T-helper 2 cell (primary cell): ENCODE data around the gene GFM1.

ENCODE experiments used
- DNase-seq, 5 experiments: peaks; one replicate each; pipeline versions ENCODE4 v3.0.0 to v3.0.0-alpha.2; 2012 to 2022
- total RNA-seq, 2 donors: gene quantifications; one replicate each; lab custom pipeline; 2026; lab: John Stamatoyannopoulos, UW

Gene GFM1
- 36.2 to 55.1 reads per million in 2 donors for total RNA-seq

- peak; percentile 70 to 97 (median 85) for DNase-seq
Measured at GRCh38 chr3:158644345-158644908, at the start of gene GFM1. TSS of gene GFM1 (plus strand) at chr3:158644527. CDS start at chr3:158644635, 108 bp downstream.

GRCh38 chr3:158600787-158601186 is 43.5 kb upstream of the GFM1 start:
- DNase-seq: no peak

GRCh38 chr3:158602227-158602626 is 42.1 kb upstream of the GFM1 start:
- DNase-seq: peak in 1 of 5 experiments; percentile 6

GRCh38 chr3:158617982-158618875 is 26.1 kb upstream of the GFM1 start:
- no peak for DNase-seq

GRCh38 chr3:158625881-158626280 is 18.4 kb upstream of the GFM1 start:
- DNase-seq: no peak

GRCh38 chr3:158631981-158632380 is 12.3 kb upstream of the GFM1 start:
- no peak for DNase-seq

GRCh38 chr3:158640646-158641045 is 3.7 kb upstream of the GFM1 start:
- peak in 1 of 5 experiments; percentile 52 for DNase-seq

- peak in 1 of 5 experiments; percentile 82 for DNase-seq
Measured at GRCh38 chr3:158642005-158642404, 2.3 kb upstream of the GFM1 start.

- DNase-seq: no peak
Measured at GRCh38 chr3:158642474-158643210, 1.7 kb upstream of the GFM1 start.

- DNase-seq: no peak
Measured at GRCh38 chr3:158649791-158650190, 5.5 kb downstream of the GFM1 start.

- no peak for DNase-seq
Measured at GRCh38 chr3:158651192-158651591, 6.9 kb downstream of the GFM1 start.

- DNase-seq: no peak
Measured at GRCh38 chr3:158652463-158652862, 8.1 kb downstream of the GFM1 start.

- DNase-seq: peak in 1 of 5 experiments; percentile 65
Measured at GRCh38 chr3:158658889-158659288, 14.6 kb downstream of the GFM1 start.

GRCh38 chr3:158659454-158660237 is 15.3 kb downstream of the GFM1 start:
- peak in 3 of 5 experiments; percentile 14 to 79 (median 22) for DNase-seq

- DNase-seq: no peak
Measured at GRCh38 chr3:158660711-158661110, 16.4 kb downstream of the GFM1 start.

- no peak for DNase-seq
Measured at GRCh38 chr3:158663246-158663645, 18.9 kb downstream of the GFM1 start.

GRCh38 chr3:158663832-158664231 is 19.5 kb downstream of the GFM1 start:
- DNase-seq: no peak

GRCh38 chr3:158666416-158666815 is 22.1 kb downstream of the GFM1 start:
- no peak for DNase-seq

GRCh38 chr3:158668506-158668905 is 24.2 kb downstream of the GFM1 start:
- no peak for DNase-seq

GRCh38 chr3:158671821-158672214 is 27.5 kb downstream of the GFM1 start:
- no peak for DNase-seq

- peak; percentile 52 to 88 (median 70) for DNase-seq
Measured at GRCh38 chr3:158672215-158673176, 28.2 kb downstream of the GFM1 start, which contains the start of gene LXN. TSS of gene LXN (minus strand) at chr3:158672648. CDS start at chr3:158672478, 170 bp downstream.
